Measurements from ENCODE around the gene NOX3.

DNA sequence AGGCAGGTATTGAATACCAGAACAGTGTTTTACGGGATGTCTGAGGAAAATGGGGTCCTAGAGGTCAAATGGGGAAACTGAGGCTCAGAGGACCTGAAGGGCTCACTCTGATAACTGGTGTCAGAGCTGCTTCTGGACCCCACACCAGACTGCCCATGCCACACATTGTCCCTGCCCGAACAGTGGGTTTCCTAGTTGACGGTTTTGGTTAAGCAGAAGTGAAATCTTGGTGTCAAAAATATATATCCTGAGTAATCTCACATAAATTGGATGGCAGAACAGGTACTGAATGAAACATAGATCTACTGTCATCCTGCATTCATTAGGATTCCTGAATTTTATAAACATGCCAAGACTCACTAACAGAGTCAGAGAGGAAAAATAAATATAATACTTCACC lies 16.3 kb downstream of the NOX3 start:
- TF ChIP-seq, protein P1, sequence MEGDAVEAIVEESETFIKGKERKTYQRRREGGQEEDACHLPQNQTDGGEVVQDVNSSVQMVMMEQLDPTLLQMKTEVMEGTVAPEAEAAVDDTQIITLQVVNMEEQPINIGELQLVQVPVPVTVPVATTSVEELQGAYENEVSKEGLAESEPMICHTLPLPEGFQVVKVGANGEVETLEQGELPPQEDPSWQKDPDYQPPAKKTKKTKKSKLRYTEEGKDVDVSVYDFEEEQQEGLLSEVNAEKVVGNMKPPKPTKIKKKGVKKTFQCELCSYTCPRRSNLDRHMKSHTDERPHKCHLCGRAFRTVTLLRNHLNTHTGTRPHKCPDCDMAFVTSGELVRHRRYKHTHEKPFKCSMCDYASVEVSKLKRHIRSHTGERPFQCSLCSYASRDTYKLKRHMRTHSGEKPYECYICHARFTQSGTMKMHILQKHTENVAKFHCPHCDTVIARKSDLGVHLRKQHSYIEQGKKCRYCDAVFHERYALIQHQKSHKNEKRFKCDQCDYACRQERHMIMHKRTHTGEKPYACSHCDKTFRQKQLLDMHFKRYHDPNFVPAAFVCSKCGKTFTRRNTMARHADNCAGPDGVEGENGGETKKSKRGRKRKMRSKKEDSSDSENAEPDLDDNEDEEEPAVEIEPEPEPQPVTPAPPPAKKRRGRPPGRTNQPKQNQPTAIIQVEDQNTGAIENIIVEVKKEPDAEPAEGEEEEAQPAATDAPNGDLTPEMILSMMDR (IDR thresholded peaks at IDR 0.05) = no peak
- TF ChIP-seq POLR2A (IDR thresholded peaks at IDR 0.05) (no peak), POLR2AphosphoS5 (IDR thresholded peaks at IDR 0.05) (no peak)

All from upper lobe of left lung (tissue), 4 donors.